ENCODE data around the gene MEST.

MEST gene

DNA sequence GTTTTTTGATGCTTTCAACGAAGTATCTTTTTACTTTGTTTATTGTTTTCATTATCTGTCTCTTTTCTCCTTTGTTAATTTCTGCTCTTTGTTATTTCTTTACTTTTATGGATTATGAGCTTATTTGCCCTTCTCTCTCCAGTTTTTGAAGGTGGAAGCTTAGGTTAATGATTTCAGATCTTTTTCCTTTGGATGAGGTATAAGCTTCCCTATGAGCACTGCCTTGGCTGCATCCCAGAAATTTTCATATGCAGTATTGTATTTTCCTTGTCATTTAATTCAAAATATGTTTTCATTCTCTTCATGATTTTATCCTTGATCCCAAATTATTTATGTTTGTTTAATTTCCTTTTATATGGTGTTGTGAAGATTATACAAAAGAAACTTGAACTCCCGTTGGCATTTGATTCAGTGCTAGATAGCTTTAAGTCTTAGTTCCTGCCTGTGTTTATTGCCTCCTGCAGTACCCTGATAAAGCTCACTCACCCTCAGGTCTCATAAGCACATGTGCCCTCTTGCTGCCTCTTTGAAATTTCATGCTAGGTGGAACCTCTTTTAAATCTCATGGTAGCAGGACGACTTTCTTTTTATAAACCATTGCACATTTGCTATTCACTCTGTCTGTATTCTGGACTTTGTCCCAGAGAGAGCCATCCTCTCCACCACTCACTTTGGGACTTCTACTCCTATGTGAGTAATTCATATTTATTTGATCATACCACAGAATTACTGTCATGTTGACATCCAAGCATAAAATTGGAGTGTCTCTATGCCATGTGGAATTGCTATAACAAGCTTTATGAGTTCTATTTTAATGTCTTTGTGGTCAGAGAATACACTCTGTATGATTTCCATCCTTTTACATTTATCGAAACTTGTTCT lies 28.1 kb upstream of the MEST start:
- H3K27ac ChIP-seq (ENCODE audit: low read depth, low read length) = no peak overlapping the region
- no peak overlapping the region for H3K4me2 ChIP-seq (ENCODE audit: low read depth, low read length, poor library complexity, severe bottlenecking)
- no peak overlapping the region for H3K4me3 ChIP-seq (ENCODE audit: insufficient read depth, low read length, poor library complexity, severe bottlenecking)
- H3K79me2 ChIP-seq (ENCODE audit: insufficient read depth, low read length) = no peaks in the 10 kb centered on the region
- H3K27me3 ChIP-seq (ENCODE audit: low read length) = no peaks in the 10 kb centered on the region
- H3K9ac ChIP-seq (ENCODE audit: low read length) = no peak overlapping the region
- no peaks in the 10 kb centered on the region for H3K9me3 ChIP-seq (ENCODE audit: insufficient read depth, low read length)
- H3K36me3 ChIP-seq (ENCODE audit: low read length) = no peaks in the 10 kb centered on the region
- TF ChIP-seq, protein P1, sequence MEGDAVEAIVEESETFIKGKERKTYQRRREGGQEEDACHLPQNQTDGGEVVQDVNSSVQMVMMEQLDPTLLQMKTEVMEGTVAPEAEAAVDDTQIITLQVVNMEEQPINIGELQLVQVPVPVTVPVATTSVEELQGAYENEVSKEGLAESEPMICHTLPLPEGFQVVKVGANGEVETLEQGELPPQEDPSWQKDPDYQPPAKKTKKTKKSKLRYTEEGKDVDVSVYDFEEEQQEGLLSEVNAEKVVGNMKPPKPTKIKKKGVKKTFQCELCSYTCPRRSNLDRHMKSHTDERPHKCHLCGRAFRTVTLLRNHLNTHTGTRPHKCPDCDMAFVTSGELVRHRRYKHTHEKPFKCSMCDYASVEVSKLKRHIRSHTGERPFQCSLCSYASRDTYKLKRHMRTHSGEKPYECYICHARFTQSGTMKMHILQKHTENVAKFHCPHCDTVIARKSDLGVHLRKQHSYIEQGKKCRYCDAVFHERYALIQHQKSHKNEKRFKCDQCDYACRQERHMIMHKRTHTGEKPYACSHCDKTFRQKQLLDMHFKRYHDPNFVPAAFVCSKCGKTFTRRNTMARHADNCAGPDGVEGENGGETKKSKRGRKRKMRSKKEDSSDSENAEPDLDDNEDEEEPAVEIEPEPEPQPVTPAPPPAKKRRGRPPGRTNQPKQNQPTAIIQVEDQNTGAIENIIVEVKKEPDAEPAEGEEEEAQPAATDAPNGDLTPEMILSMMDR (IDR thresholded peaks at IDR 0.05; ENCODE audit: insufficient read depth, low read length, poor library complexity, severe bottlenecking) = no peak
- no peak for TF ChIP-seq EZH2phosphoT487 (conservative IDR thresholded peaks at IDR 0.05; ENCODE audit: low read length)
- no peaks in the 10 kb centered on the region for H3K9me2 ChIP-seq (replicated peaks; ENCODE audit: insufficient read depth, low read length)
- no peaks in the 10 kb centered on the region for H4K20me1 ChIP-seq (ENCODE audit: low read depth, low read length)
- no peak overlapping the region for H2AFZ ChIP-seq (ENCODE audit: low read depth, low read length, severe bottlenecking)
- H3F3A ChIP-seq (ENCODE audit: insufficient read depth) = no peaks in the 10 kb centered on the region

DNA sequence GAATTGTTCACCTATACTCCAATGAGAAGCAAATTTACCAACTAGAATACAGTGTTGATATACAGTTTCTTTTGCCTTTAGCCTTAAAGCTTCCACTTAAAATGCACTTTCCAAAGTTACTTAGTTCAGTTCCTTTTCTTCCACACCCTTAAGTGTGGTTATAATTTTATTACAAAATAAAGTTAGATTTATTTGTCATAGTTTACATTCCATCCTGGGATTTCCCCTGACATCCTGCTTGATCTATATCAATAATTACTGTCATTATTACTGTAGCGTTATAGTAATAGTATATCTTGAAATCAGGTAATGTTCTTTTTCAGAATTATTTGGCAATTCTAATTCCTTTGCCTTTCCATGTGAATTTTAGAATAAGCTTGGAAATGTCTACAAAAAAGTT lies 23.3 kb upstream of the MEST start:
- Histone ChIP-seq H3K9me3 (ENCODE audit: insufficient read depth, low read length) (no peaks in the 10 kb centered on the region), H3K9ac (ENCODE audit: low read length) (no peak overlapping the region), H3K4me3 (ENCODE audit: insufficient read depth, low read length, poor library complexity, severe bottlenecking) (no peak overlapping the region), H4K20me1 (ENCODE audit: low read depth, low read length) (no peaks in the 10 kb centered on the region), H3F3A (ENCODE audit: insufficient read depth) (no peaks in the 10 kb centered on the region), H3K36me3 (ENCODE audit: low read length) (no peaks in the 10 kb centered on the region), H3K4me2 (ENCODE audit: low read depth, low read length, poor library complexity, severe bottlenecking) (no peak overlapping the region), H2AFZ (ENCODE audit: low read depth, low read length, severe bottlenecking) (no peak overlapping the region), H3K79me2 (ENCODE audit: insufficient read depth, low read length) (no peaks in the 10 kb centered on the region), H3K27me3 (ENCODE audit: low read length) (no peaks in the 10 kb centered on the region), H3K9me2 (replicated peaks; ENCODE audit: insufficient read depth, low read length) (no peaks in the 10 kb centered on the region), H3K27ac (ENCODE audit: low read depth, low read length) (no peak overlapping the region)
- TF ChIP-seq EZH2phosphoT487 (conservative IDR thresholded peaks at IDR 0.05; ENCODE audit: low read length) = no peak
- TF ChIP-seq, protein P1 (IDR thresholded peaks at IDR 0.05; ENCODE audit: insufficient read depth, low read length, poor library complexity, severe bottlenecking) = no peak

- H3K27ac ChIP-seq (ENCODE audit: low read depth, low read length) = no peak overlapping the region
- H3K36me3 ChIP-seq (ENCODE audit: low read length) = no peaks in the 10 kb centered on the region
- no peaks in the 10 kb centered on the region for H3K27me3 ChIP-seq (ENCODE audit: low read length)
- H3K9me3 ChIP-seq (ENCODE audit: insufficient read depth, low read length) = no peaks in the 10 kb centered on the region
- no peaks in the 10 kb centered on the region for H4K20me1 ChIP-seq (ENCODE audit: low read depth, low read length)
- H2AFZ ChIP-seq (ENCODE audit: low read depth, low read length, severe bottlenecking) = no peak overlapping the region
- H3K9ac ChIP-seq (ENCODE audit: low read length) = no peak overlapping the region
- no peaks in the 10 kb centered on the region for H3K9me2 ChIP-seq (replicated peaks; ENCODE audit: insufficient read depth, low read length)
- no peaks in the 10 kb centered on the region for H3F3A ChIP-seq (ENCODE audit: insufficient read depth)
- no peaks in the 10 kb centered on the region for H3K79me2 ChIP-seq (ENCODE audit: insufficient read depth, low read length)
- H3K4me2 ChIP-seq (ENCODE audit: low read depth, low read length, poor library complexity, severe bottlenecking) = no peak overlapping the region
- H3K4me3 ChIP-seq (ENCODE audit: insufficient read depth, low read length, poor library complexity, severe bottlenecking) = no peak overlapping the region
- no peak for TF ChIP-seq EZH2phosphoT487 (conservative IDR thresholded peaks at IDR 0.05; ENCODE audit: low read length)
- TF ChIP-seq, protein P1 (IDR thresholded peaks at IDR 0.05; ENCODE audit: insufficient read depth, low read length, poor library complexity, severe bottlenecking) = no peak
These were observed 19.9 kb upstream of the MEST start for GRCh38 chr7:130471974-130472373.

Data from SU-DHL-6 (cell line).